ENCODE results near the gene UBR2. TPM values are rescaled to one million over a fixed set of nuclear protein-coding genes. Genes with fewer than 3 reads are reported as not detected.

UBR2 gene
- total and polyA plus RNA-seq, 2 of the 13 experiments (the other 11 are each of a cell fraction or from before 2014, with no cell fraction given) = 17.6 to 29.3 TPM

DNA sequence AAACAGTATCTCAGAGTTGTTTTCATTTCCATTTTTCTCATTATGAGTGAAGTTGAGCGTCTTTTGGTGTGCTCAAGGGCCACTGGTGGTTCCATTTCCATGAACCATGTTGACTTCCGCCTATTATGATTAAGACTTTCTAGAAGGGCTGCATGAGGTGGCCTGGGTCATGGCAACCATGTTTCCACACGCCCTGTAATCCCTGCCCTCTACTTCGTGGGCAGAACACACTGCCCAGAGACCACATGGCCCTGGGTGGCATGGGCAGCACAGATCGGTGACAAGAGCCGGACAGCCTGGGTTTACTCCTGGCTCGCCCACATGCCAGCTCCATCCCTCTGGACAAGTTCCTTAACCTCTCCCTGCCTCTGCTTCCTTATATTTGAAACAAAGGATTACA, 143.8 kb downstream of the UBR2 start:
- WGBS (ENCODE audit: low lambda C conversion rate) = 42% methylated on average over 7 of the region's 7 CpGs
- Histone ChIP-seq H3K4me1 (ENCODE audit: insufficient read depth, low read length) (peaks cover 13% of the 10 kb centered on the region; the same call in 1 of the 2 replicates), H3K27me3 (ENCODE audit: control insufficient read depth in 1 of 2, insufficient read depth in 2 of 2, low read length in 2 of 2) (peaks cover 0 to 16% of the 10 kb centered on the region in 2 experiments; a peak in 2 of 5 replicates), H3K9me3 (ENCODE audit: low read length) (peaks cover 9% of the 10 kb centered on the region), H3K4me3 (replicated peaks in 1 of 3; ENCODE audit: insufficient read depth in 1 of 3, low read depth in 2 of 3, low read length in 3 of 3) (no peak overlapping the region), H3K36me3 (replicated peaks in 1 of 2; ENCODE audit: control insufficient read depth in 1 of 2, insufficient read depth in 2 of 2, low read length in 2 of 2) (no peaks in the 10 kb centered on the region), H3K9ac (ENCODE audit: insufficient read depth, low read depth, low read length) (no peak overlapping the region), H2AFZ (ENCODE audit: low read length) (no peak overlapping the region), H3K27ac (ENCODE audit: extremely low read length, insufficient read depth, low read length) (no peak overlapping the region), H3K4me2 (ENCODE audit: low read depth, low read length) (no peak overlapping the region), H3K79me2 (ENCODE audit: insufficient read depth, low read length) (no peaks in the 10 kb centered on the region), H4K20me1 (ENCODE audit: insufficient read depth, low read length) (no peaks in the 10 kb centered on the region)
- CTCF ChIA-PET (ENCODE audit: low intra/inter-chr PET ratio, low total read pairs) = no interaction called here
- intact Hi-C loops (cut with micrococcal nuclease; ENCODE audit: unreplicated experiment) (no loop called here), in situ Hi-C loops (cut with HindIII; ENCODE audit: extremely low pct_ligation_motif_present, low pct_unique_long_range_greater_than_20kb) (no loop called here)
- POLR2A ChIA-PET = no interaction called here
- FAIRE-seq (no peak), ATAC-seq (no peak), DNase-seq (ENCODE audit: low spot score) (no peak)
- BruUV-seq (replicated peaks) = no TSS peak
- TF ChIP-seq, protein P1, sequence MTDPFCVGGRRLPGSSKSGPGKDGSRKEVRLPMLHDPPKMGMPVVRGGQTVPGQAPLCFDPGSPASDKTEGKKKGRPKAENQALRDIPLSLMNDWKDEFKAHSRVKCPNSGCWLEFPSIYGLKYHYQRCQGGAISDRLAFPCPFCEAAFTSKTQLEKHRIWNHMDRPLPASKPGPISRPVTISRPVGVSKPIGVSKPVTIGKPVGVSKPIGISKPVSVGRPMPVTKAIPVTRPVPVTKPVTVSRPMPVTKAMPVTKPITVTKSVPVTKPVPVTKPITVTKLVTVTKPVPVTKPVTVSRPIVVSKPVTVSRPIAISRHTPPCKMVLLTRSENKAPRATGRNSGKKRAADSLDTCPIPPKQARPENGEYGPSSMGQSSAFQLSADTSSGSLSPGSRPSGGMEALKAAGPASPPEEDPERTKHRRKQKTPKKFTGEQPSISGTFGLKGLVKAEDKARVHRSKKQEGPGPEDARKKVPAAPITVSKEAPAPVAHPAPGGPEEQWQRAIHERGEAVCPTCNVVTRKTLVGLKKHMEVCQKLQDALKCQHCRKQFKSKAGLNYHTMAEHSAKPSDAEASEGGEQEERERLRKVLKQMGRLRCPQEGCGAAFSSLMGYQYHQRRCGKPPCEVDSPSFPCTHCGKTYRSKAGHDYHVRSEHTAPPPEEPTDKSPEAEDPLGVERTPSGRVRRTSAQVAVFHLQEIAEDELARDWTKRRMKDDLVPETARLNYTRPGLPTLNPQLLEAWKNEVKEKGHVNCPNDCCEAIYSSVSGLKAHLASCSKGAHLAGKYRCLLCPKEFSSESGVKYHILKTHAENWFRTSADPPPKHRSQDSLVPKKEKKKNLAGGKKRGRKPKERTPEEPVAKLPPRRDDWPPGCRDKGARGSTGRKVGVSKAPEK (CRISPR knock-in tag; IDR thresholded peaks at IDR 0.05; ENCODE audit: borderline replicate concordance) = no peak
- TF ChIP-seq NCOA1 (CRISPR knock-in tag; IDR thresholded peaks at IDR 0.05) = no peak
- no peak for TF ChIP-seq MIXL1 (CRISPR knock-in tag; IDR thresholded peaks at IDR 0.05)
- no peak for TF ChIP-seq ZZZ3 (CRISPR knock-in tag; IDR thresholded peaks at IDR 0.05; ENCODE audit: borderline replicate concordance)
- no peak for TF ChIP-seq XRCC5 (optimal IDR thresholded peaks at IDR 0.05; ENCODE audit: low read length)
- no peak for TF ChIP-seq ZSCAN12 (CRISPR knock-in tag; IDR thresholded peaks at IDR 0.05)
- TF ChIP-seq, protein P2, sequence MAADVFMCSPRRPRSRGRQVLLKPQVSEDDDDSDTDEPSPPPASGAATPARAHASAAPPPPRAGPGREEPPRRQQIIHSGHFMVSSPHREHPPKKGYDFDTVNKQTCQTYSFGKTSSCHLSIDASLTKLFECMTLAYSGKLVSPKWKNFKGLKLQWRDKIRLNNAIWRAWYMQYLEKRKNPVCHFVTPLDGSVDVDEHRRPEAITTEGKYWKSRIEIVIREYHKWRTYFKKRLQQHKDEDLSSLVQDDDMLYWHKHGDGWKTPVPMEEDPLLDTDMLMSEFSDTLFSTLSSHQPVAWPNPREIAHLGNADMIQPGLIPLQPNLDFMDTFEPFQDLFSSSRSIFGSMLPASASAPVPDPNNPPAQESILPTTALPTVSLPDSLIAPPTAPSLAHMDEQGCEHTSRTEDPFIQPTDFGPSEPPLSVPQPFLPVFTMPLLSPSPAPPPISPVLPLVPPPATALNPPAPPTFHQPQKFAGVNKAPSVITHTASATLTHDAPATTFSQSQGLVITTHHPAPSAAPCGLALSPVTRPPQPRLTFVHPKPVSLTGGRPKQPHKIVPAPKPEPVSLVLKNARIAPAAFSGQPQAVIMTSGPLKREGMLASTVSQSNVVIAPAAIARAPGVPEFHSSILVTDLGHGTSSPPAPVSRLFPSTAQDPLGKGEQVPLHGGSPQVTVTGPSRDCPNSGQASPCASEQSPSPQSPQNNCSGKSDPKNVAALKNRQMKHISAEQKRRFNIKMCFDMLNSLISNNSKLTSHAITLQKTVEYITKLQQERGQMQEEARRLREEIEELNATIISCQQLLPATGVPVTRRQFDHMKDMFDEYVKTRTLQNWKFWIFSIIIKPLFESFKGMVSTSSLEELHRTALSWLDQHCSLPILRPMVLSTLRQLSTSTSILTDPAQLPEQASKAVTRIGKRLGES (CRISPR knock-in tag; IDR thresholded peaks at IDR 0.05; ENCODE audit: borderline replicate concordance) = no peak
- no peak for TF ChIP-seq CBFB (CRISPR knock-in tag; IDR thresholded peaks at IDR 0.05)
- no peak for TF ChIP-seq ZNF557 (CRISPR knock-in tag; IDR thresholded peaks at IDR 0.05)
- TF ChIP-seq ZNF790 (CRISPR knock-in tag; IDR thresholded peaks at IDR 0.05; ENCODE audit: borderline replicate concordance) = no peak
- no peak for TF ChIP-seq ZNF530 (CRISPR knock-in tag; IDR thresholded peaks at IDR 0.05; ENCODE audit: low read depth)
- TF ChIP-seq SIN3B (IDR thresholded peaks at IDR 0.05; ENCODE audit: low read length) = no peak
- TF ChIP-seq ZNF549 (CRISPR knock-in tag; IDR thresholded peaks at IDR 0.05) = no peak
- no peak for TF ChIP-seq HBP1 (CRISPR knock-in tag; IDR thresholded peaks at IDR 0.05; ENCODE audit: low read depth)
- no peak for TF ChIP-seq ZBTB46 (CRISPR knock-in tag; IDR thresholded peaks at IDR 0.05; ENCODE audit: borderline replicate concordance)
- TF ChIP-seq THRA (CRISPR knock-in tag; IDR thresholded peaks at IDR 0.05; ENCODE audit: borderline replicate concordance) = no peak
